Panc1 (cell line): ENCODE data around the gene OPTN. TPM values are rescaled to one million over a fixed set of nuclear protein-coding genes. Genes with fewer than 3 reads are reported as not detected.

Source experiments
- ATAC-seq: fragments of 200-7000 bp; cut with Tn5 transposase; 2 replicates; pipeline ENCODE4 v1.9.1; 2020; ENCODE audit warnings: mild to moderate bottlenecking, moderate library complexity
- BruUV-seq: library from RNA; stranded (reverse); fragments of 400-500 nt; replicated peaks from 2 replicates; lab custom pipeline; 2021; lab: Mats Ljungman, UMichigan
- CTCF ChIA-PET: fragments of 300-600 bp; sonication (Branson Sonifier 250); formaldehyde crosslinking; loops from one replicate; lab custom pipeline; 2022; ENCODE audit warnings: antibody characterized with exemption; lab: Charles Lee
- POLR2A ChIA-PET: fragments of 300-600 bp; sonication (Branson Sonifier 250); formaldehyde crosslinking; loops from one replicate; lab custom pipeline; 2022; ENCODE audit warnings: antibody characterized with exemption; lab: Charles Lee
- DNase-seq: peaks from one replicate; pipeline ENCODE4 v3.0.0-alpha.2; 2010; ENCODE audit warnings: low read depth, low spot score
- H3K27ac ChIP-seq: 2 replicates; pipeline ENCODE4 v1.5.1; 2011; ENCODE audit warnings: mild to moderate bottlenecking, low read length, inconsistent platforms
- H3K27me3 ChIP-seq: fragments of 200-500 bp; sonication (Bioruptor generic); 2 replicates; pipeline ENCODE4 v1.6.0; 2014; ENCODE audit warnings: low read length, inconsistent platforms; ENCODE audit not compliant: control insufficient read depth, insufficient read depth
- H3K36me3 ChIP-seq: fragments of 200-500 bp; sonication (Bioruptor generic); 2 replicates; pipeline ENCODE4 v1.5.1; 2014; ENCODE audit warnings: inconsistent platforms, mild to moderate bottlenecking, low read length, moderate library complexity; ENCODE audit not compliant: control insufficient read depth, insufficient read depth
- H3K4me1 ChIP-seq: 2 replicates; pipeline ENCODE4 v1.5.1; 2011; ENCODE audit warnings: inconsistent platforms, mild to moderate bottlenecking, low read length, moderate library complexity; ENCODE audit not compliant: control insufficient read depth, insufficient read depth
- H3K4me3 ChIP-seq, 2 experiments: 2 replicates each; pipeline ENCODE4 v1.5.1; 2011 to 2012; ENCODE audit warnings: low read depth in 2 of 2, low read length in 2 of 2, mild to moderate bottlenecking in 2 of 2, inconsistent platforms in 1 of 2, moderate library complexity in 1 of 2
- H3K9me3 ChIP-seq: fragments of 200-500 bp; sonication (Bioruptor generic); 2 replicates; pipeline ENCODE4 v1.5.1; 2014; ENCODE audit warnings: low read depth, mild to moderate bottlenecking, inconsistent platforms, low read length, moderate library complexity; ENCODE audit not compliant: control insufficient read depth, insufficient read depth
- CTCF ChIP-seq: fragments of 450-650 bp; IDR thresholded peaks from 2 replicates; pipeline ENCODE4 v1.5.1; 2017; ENCODE audit warnings: mild to moderate bottlenecking
- POLR2AphosphoS5 ChIP-seq: IDR thresholded peaks from 2 replicates; pipeline ENCODE4 v1.6.1; 2012; ENCODE audit warnings: mild to moderate bottlenecking, low read depth, low read length, moderate library complexity
- SIN3A ChIP-seq: IDR thresholded peaks from 2 replicates; pipeline ENCODE4 v1.6.1; 2012; ENCODE audit warnings: low read depth, mild to moderate bottlenecking, low read length, moderate library complexity, borderline replicate concordance; ENCODE audit not compliant: insufficient read depth
- TCF7L2 ChIP-seq: IDR thresholded peaks from 2 replicates; pipeline ENCODE4 v1.6.1; 2011; ENCODE audit warnings: mild to moderate bottlenecking, low read depth, low read length, inconsistent platforms
- in situ Hi-C: cut with HindIII; loops from 2 replicates; pipeline ENCODE4 v1.10.0; 2016; ENCODE audit warnings: low sequenced_read_pairs, low pct_unique_long_range_greater_than_20kb
- intact Hi-C: fragments of 100-400 bp; cut with micrococcal nuclease; formaldehyde crosslinking; loops from one replicate; pipeline ENCODE4 v1.10.0; 2022; ENCODE audit not compliant: unreplicated experiment
- total RNA-seq: library from RNA; stranded (reverse); gene quantifications from one replicate; pipeline ENCODE4 v1.2.1, GENCODE V29; 2021; ENCODE audit not compliant: unreplicated experiment
- TF ChIP-seq, protein P1 (sequence below), 2 experiments: IDR thresholded peaks; 2 replicates each; pipeline ENCODE4 v1.6.1; 2011 to 2012; ENCODE audit warnings: low read depth in 2 of 2, control low read depth in 1 of 2, low read length in 1 of 2, mild to moderate bottlenecking in 1 of 2, moderate library complexity in 1 of 2; ENCODE audit not compliant: insufficient read depth in 1 of 2

Gene OPTN
- total RNA-seq, 1 experiment from 2014 or later = 66.8 TPM

GRCh38 chr10:13078912-13079775 is 20.8 kb upstream of the OPTN start:
- TF ChIP-seq SIN3A = no peak
- no peak for TF ChIP-seq CTCF
- no peak for TF ChIP-seq TCF7L2
- TF ChIP-seq, protein P1, sequence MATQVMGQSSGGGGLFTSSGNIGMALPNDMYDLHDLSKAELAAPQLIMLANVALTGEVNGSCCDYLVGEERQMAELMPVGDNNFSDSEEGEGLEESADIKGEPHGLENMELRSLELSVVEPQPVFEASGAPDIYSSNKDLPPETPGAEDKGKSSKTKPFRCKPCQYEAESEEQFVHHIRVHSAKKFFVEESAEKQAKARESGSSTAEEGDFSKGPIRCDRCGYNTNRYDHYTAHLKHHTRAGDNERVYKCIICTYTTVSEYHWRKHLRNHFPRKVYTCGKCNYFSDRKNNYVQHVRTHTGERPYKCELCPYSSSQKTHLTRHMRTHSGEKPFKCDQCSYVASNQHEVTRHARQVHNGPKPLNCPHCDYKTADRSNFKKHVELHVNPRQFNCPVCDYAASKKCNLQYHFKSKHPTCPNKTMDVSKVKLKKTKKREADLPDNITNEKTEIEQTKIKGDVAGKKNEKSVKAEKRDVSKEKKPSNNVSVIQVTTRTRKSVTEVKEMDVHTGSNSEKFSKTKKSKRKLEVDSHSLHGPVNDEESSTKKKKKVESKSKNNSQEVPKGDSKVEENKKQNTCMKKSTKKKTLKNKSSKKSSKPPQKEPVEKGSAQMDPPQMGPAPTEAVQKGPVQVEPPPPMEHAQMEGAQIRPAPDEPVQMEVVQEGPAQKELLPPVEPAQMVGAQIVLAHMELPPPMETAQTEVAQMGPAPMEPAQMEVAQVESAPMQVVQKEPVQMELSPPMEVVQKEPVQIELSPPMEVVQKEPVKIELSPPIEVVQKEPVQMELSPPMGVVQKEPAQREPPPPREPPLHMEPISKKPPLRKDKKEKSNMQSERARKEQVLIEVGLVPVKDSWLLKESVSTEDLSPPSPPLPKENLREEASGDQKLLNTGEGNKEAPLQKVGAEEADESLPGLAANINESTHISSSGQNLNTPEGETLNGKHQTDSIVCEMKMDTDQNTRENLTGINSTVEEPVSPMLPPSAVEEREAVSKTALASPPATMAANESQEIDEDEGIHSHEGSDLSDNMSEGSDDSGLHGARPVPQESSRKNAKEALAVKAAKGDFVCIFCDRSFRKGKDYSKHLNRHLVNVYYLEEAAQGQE (IDR thresholded peaks at IDR 0.05; ENCODE audit: insufficient read depth in 1 of 2, low read depth in 2 of 2, low read length in 1 of 2) = no peak
- no peak for TF ChIP-seq POLR2AphosphoS5
- intact Hi-C loops (loop anchor here (10.0 kb wide), 1 partner anchor 154 kb away; no protein-coding TSS in a partner anchor), in situ Hi-C loops (no loop called here)
- Histone ChIP-seq H3K27ac (no peak overlapping the region), H3K9me3 (0 out of 2 replicates have a peak, but pooled peaks cover 6% of the 10 kb centered on the region), H3K27me3 (no peaks in the 10 kb centered on the region), H3K4me1 (no peaks in the 10 kb centered on the region), H3K4me3 (no peak overlapping the region), H3K36me3 (no peaks in the 10 kb centered on the region)
- POLR2A ChIA-PET = no interaction called here
- DNase-seq (no peak), ATAC-seq (no peak)
- CTCF ChIA-PET = no interaction called here
- BruUV-seq = no TSS peak

- ATAC-seq = no peak
- BruUV-seq = no TSS peak
- no peak overlapping the region for H3K27ac ChIP-seq
- H3K27me3 ChIP-seq = no peaks in the 10 kb centered on the region
- in situ Hi-C loops (no loop called here), intact Hi-C loops (loop anchor here (10.0 kb wide), 1 partner anchor 155 kb away; no protein-coding TSS in a partner anchor)
- no peak for DNase-seq
- no peaks in the 10 kb centered on the region for H3K36me3 ChIP-seq
- no peak overlapping the region for H3K4me3 ChIP-seq
- no peaks in the 10 kb centered on the region for H3K4me1 ChIP-seq
- TF ChIP-seq POLR2AphosphoS5 = no peak
- ChIA-PET POLR2A (no interaction called here), CTCF (no interaction called here)
- 0 out of 2 replicates have a peak, but pooled peaks cover 6% of the 10 kb centered on the region for H3K9me3 ChIP-seq
Measured at GRCh38 chr10:13079776-13080050, 20.2 kb upstream of the OPTN start.

DNA sequence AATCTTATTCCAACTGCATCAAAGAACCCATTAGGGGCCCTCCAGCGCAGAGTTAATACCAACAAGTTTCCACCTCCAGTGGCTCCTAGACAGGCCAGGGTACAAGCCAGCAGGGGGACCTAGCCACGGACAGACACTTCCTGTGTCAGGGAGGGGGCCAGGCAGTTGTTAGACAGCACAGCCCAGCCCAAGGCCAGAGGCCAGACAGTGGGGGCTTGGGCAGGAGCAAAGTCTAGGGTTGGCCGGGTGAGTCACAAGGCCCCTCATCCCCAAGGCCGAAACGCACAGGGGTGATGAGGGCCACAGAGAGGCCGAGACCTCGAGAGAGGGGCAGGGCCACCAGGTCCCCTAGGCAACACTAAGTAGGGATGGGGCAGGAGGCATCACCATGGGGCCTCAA is 19.3 kb upstream of the OPTN start:
- TF ChIP-seq, protein P1 (IDR thresholded peaks at IDR 0.05; ENCODE audit: insufficient read depth in 1 of 2, low read depth in 2 of 2, low read length in 1 of 2) = no peak
- no peak for TF ChIP-seq SIN3A
- TF ChIP-seq POLR2AphosphoS5 = no peak
- no peak for TF ChIP-seq CTCF
- no peak for TF ChIP-seq TCF7L2
- BruUV-seq = no TSS peak
- Histone ChIP-seq H3K36me3 (no peaks in the 10 kb centered on the region), H3K27me3 (no peaks in the 10 kb centered on the region), H3K4me1 (no peaks in the 10 kb centered on the region), H3K27ac (no peak overlapping the region), H3K4me3 (no peak overlapping the region), H3K9me3 (0 out of 2 replicates have a peak, but pooled peaks cover 6% of the 10 kb centered on the region)
- ATAC-seq = no peak
- ChIA-PET POLR2A (no interaction called here), CTCF (no interaction called here)
- in situ Hi-C loops (no loop called here), intact Hi-C loops (no loop called here)
- DNase-seq = no peak
